Endodermal cell (in vitro differentiated cells): Measurements from ENCODE around the gene NLGN3. TPM values are rescaled to one million over a fixed set of nuclear protein-coding genes. Genes with fewer than 3 reads are reported as not detected.

Source experiments
- DNase-seq: peaks from one replicate; pipeline ENCODE4 v3.0.0-alpha.2; 2017
- H3K27ac ChIP-seq: 2 replicates; pipeline ENCODE4 v1.5.1; 2013; ENCODE audit warnings: mild to moderate bottlenecking, low read depth, low read length, moderate library complexity
- H3K27me3 ChIP-seq: 2 replicates; pipeline ENCODE4 v1.6.1; 2013; ENCODE audit warnings: mild to moderate bottlenecking, low read length, moderate library complexity; ENCODE audit not compliant: insufficient read depth, control insufficient read depth, poor library complexity, severe bottlenecking
- H3K36me3 ChIP-seq: 2 replicates; pipeline ENCODE4 v1.7.0; 2013; ENCODE audit warnings: mild to moderate bottlenecking, low read length, moderate library complexity; ENCODE audit not compliant: control insufficient read depth, insufficient read depth
- H3K4me1 ChIP-seq: one replicate; pipeline ENCODE4 v1.7.0; 2013; ENCODE audit warnings: low read length; ENCODE audit not compliant: control insufficient read depth, insufficient read depth
- H3K4me3 ChIP-seq: 2 replicates; pipeline ENCODE4 v1.5.1; 2013; ENCODE audit warnings: mild to moderate bottlenecking, low read length, moderate library complexity
- H3K9ac ChIP-seq: 2 replicates; pipeline ENCODE4 v1.6.1; 2013; ENCODE audit warnings: mild to moderate bottlenecking, low read length, moderate library complexity; ENCODE audit not compliant: poor library complexity, severe bottlenecking; ENCODE audit errors: extremely low read depth
- H3K9me3 ChIP-seq: 2 replicates; pipeline ENCODE4 v1.6.1; 2013; ENCODE audit warnings: mild to moderate bottlenecking, low read length, moderate library complexity; ENCODE audit not compliant: control insufficient read depth
- H3K27ac Mint-ChIP-seq: 2 replicates; pipeline ENCODE4 v1.8.0; 2020; ENCODE audit warnings: mixed read lengths
- H3K27me3 Mint-ChIP-seq: 2 replicates; pipeline ENCODE4 v1.8.0; 2021; ENCODE audit warnings: mild to moderate bottlenecking, mixed read lengths; ENCODE audit not compliant: insufficient read depth
- H3K36me3 Mint-ChIP-seq: 2 replicates; pipeline ENCODE4 v1.8.0; 2020; ENCODE audit warnings: low read depth, mixed read lengths
- H3K4me1 Mint-ChIP-seq: 2 replicates; pipeline ENCODE4 v1.8.0; 2020; ENCODE audit warnings: mixed read lengths
- H3K4me3 Mint-ChIP-seq: 2 replicates; pipeline ENCODE4 v1.8.0; 2020; ENCODE audit warnings: mild to moderate bottlenecking, moderate library complexity, mixed read lengths
- H3K9me3 Mint-ChIP-seq: 2 replicates; pipeline ENCODE4 v1.8.0; 2020; ENCODE audit warnings: mild to moderate bottlenecking, mixed read lengths
- CTCF ChIP-seq: fragments of 200-600 bp; sonication (generic); conservative IDR thresholded peaks from 2 replicates; pipeline ENCODE4 v1.5.0; 2021; ENCODE audit warnings: antibody characterized with exemption, mild to moderate bottlenecking
- WGBS, 2 experiments: methylation state at CpG; one replicate each; pipeline versions ENCODE4 v1.1.5 to v1.1.7; 2013; ENCODE audit warnings: missing lambda C conversion rate in 2 of 2, mixed read lengths in 1 of 2; ENCODE audit not compliant: insufficient coverage in 1 of 2, insufficient read length in 1 of 2; 5-methylcytosine and 5-hydroxymethylcytosine counted together
- total RNA-seq, 2 donors: library from RNA; stranded (reverse); fragmentation: NEBNext Ultra II Directional in 1 of 2; extraction: Animal tissue kit (Norgen Biotek cat#: 25700) in 1 of 2; gene quantifications; 2 replicates in 1 of 2; 3 replicates in 1 of 2; pipeline ENCODE4 v1.2.1, GENCODE V29; 2021

The NLGN3 gene
- total RNA-seq, 2 donors from 2014 or later: 1.3 to 3.0 TPM

- H3K4me3 ChIP-seq: no peak overlapping the region
- H3K27me3 ChIP-seq: no peaks in the 10 kb centered on the region
- WGBS, 2 experiments: 83 to 88% methylated on average over 4 to 12 of the region's 12 CpGs
- DNase-seq: no peak
- H3K27ac Mint-ChIP-seq: no peak overlapping the region
- H3K4me1 ChIP-seq: no peaks in the 10 kb centered on the region
- peaks cover 37% of the 10 kb centered on the region for H3K36me3 ChIP-seq
- no peak overlapping the region for H3K9ac ChIP-seq
- H3K9me3 ChIP-seq: no peaks in the 10 kb centered on the region
- no peak for TF ChIP-seq CTCF
- no peaks in the 10 kb centered on the region for H3K27me3 Mint-ChIP-seq
- no peaks in the 10 kb centered on the region for H3K4me1 Mint-ChIP-seq
- H3K36me3 Mint-ChIP-seq: peaks cover 76% of the 10 kb centered on the region
- H3K9me3 Mint-ChIP-seq: peaks cover 75% of the 10 kb centered on the region
- H3K27ac ChIP-seq: no peak overlapping the region
- H3K4me3 Mint-ChIP-seq: no peak overlapping the region
Measured at GRCh38 chrX:71128166-71128833, 16.3 kb upstream of the NLGN3 start.

- no peak overlapping the region for H3K9ac ChIP-seq
- H3K36me3 ChIP-seq: peaks cover 31% of the 10 kb centered on the region
- H3K4me1 ChIP-seq: no peaks in the 10 kb centered on the region
- no peak overlapping the region for H3K27ac ChIP-seq
- peak; percentile 79 for TF ChIP-seq CTCF
- Mint-ChIP-seq H3K36me3 (peaks cover 71% of the 10 kb centered on the region), H3K27me3 (no peaks in the 10 kb centered on the region), H3K27ac (peak overlapping the region; percentile 54), H3K4me3 (no peak overlapping the region), H3K9me3 (peaks cover 74% of the 10 kb centered on the region), H3K4me1 (no peaks in the 10 kb centered on the region)
- WGBS, 2 experiments: 49 to 59% methylated on average over 5 to 15 of the region's 18 CpGs
- H3K27me3 ChIP-seq: no peaks in the 10 kb centered on the region
- H3K9me3 ChIP-seq: no peaks in the 10 kb centered on the region
- H3K4me3 ChIP-seq: no peak overlapping the region
- peak; percentile 88 for DNase-seq
Measured at GRCh38 chrX:71128915-71129765, 15.5 kb upstream of the NLGN3 start.

GRCh38 chrX:71131510-71131909 lies 13.1 kb upstream of the NLGN3 start:
- Histone ChIP-seq H3K4me3 (no peak overlapping the region), H3K36me3 (peaks cover 28% of the 10 kb centered on the region), H3K4me1 (no peaks in the 10 kb centered on the region), H3K27ac (no peak overlapping the region), H3K9ac (no peak overlapping the region), H3K27me3 (no peaks in the 10 kb centered on the region), H3K9me3 (no peaks in the 10 kb centered on the region)
- Mint-ChIP-seq H3K9me3 (peaks cover 78% of the 10 kb centered on the region), H3K4me1 (no peaks in the 10 kb centered on the region), H3K27ac (no peak overlapping the region), H3K36me3 (peaks cover 77% of the 10 kb centered on the region), H3K27me3 (no peaks in the 10 kb centered on the region), H3K4me3 (no peak overlapping the region)
- 95% methylated on average over 4 of the region's 4 CpGs; no CpG with 5 or more reads in 1 of the 2 experiments for WGBS, 2 experiments
- TF ChIP-seq CTCF: no peak
- DNase-seq: no peak
